KMS-11 (cell line): ENCODE measurements around the gene TSPAN18.

Source experiments
- H2AFZ ChIP-seq: fragments of 200-600 bp; sonication (generic); 2 replicates; pipeline ENCODE4 v1.6.1; 2016; ENCODE audit warnings: antibody characterized with exemption, mixed run types, low read depth
- H3K27ac ChIP-seq: fragments of 200-600 bp; sonication (generic); 2 replicates; pipeline ENCODE4 v1.6.1; 2016; ENCODE audit warnings: mild to moderate bottlenecking, mixed run types
- H3K27me3 ChIP-seq: fragments of 200-600 bp; sonication (generic); 2 replicates; pipeline ENCODE4 v1.6.1; 2017; ENCODE audit warnings: mild to moderate bottlenecking, low read depth, mixed run types, moderate library complexity; ENCODE audit not compliant: insufficient read depth
- H3K36me3 ChIP-seq: fragments of 200-600 bp; sonication (generic); 2 replicates; pipeline ENCODE4 v1.6.1; 2017; ENCODE audit warnings: mild to moderate bottlenecking, mixed run types; ENCODE audit not compliant: insufficient read depth
- H3K4me1 ChIP-seq: fragments of 200-600 bp; sonication (generic); 2 replicates; pipeline ENCODE4 v1.6.1; 2016; ENCODE audit warnings: mild to moderate bottlenecking, low read depth, mixed run types; ENCODE audit not compliant: poor library complexity, severe bottlenecking
- H3K4me2 ChIP-seq: fragments of 200-600 bp; sonication (generic); 2 replicates; pipeline ENCODE4 v1.7.0; 2016; ENCODE audit warnings: mild to moderate bottlenecking, mixed run types
- H3K4me3 ChIP-seq: fragments of 200-600 bp; sonication (generic); IDR thresholded peaks from 2 replicates; pipeline ENCODE4 v1.6.1; 2017; ENCODE audit warnings: low read depth, low read length, mixed read lengths; ENCODE audit not compliant: insufficient read depth
- H3K79me2 ChIP-seq: fragments of 200-600 bp; sonication (generic); 2 replicates; pipeline ENCODE4 v1.6.1; 2016; ENCODE audit warnings: low read depth, mixed run types; ENCODE audit not compliant: insufficient read depth
- H3K9ac ChIP-seq: fragments of 200-600 bp; sonication (generic); 2 replicates; pipeline ENCODE4 v1.6.1; 2016; ENCODE audit warnings: mild to moderate bottlenecking, mixed run types
- H4K20me1 ChIP-seq: fragments of 200-600 bp; sonication (generic); 2 replicates; pipeline ENCODE4 v1.6.1; 2016; ENCODE audit warnings: mild to moderate bottlenecking, mixed run types; ENCODE audit not compliant: insufficient read depth
- TF ChIP-seq, protein P1 (sequence below): fragments of 200-600 bp; sonication (generic); conservative IDR thresholded peaks from 2 replicates; pipeline ENCODE4 v1.6.1; 2017; ENCODE audit warnings: low read depth, mild to moderate bottlenecking, antibody characterized with exemption, low read length, moderate library complexity, mixed read lengths

The TSPAN18 gene

GRCh38 chr11:44957776-44958564 lies 231.2 kb downstream of the TSPAN18 start:
- TF ChIP-seq, protein P1, sequence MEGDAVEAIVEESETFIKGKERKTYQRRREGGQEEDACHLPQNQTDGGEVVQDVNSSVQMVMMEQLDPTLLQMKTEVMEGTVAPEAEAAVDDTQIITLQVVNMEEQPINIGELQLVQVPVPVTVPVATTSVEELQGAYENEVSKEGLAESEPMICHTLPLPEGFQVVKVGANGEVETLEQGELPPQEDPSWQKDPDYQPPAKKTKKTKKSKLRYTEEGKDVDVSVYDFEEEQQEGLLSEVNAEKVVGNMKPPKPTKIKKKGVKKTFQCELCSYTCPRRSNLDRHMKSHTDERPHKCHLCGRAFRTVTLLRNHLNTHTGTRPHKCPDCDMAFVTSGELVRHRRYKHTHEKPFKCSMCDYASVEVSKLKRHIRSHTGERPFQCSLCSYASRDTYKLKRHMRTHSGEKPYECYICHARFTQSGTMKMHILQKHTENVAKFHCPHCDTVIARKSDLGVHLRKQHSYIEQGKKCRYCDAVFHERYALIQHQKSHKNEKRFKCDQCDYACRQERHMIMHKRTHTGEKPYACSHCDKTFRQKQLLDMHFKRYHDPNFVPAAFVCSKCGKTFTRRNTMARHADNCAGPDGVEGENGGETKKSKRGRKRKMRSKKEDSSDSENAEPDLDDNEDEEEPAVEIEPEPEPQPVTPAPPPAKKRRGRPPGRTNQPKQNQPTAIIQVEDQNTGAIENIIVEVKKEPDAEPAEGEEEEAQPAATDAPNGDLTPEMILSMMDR = no peak
- H3K4me3 ChIP-seq = no peak overlapping the region
- no peaks in the 10 kb centered on the region for H4K20me1 ChIP-seq
- H3K79me2 ChIP-seq = no peaks in the 10 kb centered on the region
- no peak overlapping the region for H2AFZ ChIP-seq
- H3K9ac ChIP-seq = no peak overlapping the region
- no peak overlapping the region for H3K27ac ChIP-seq
- no peaks in the 10 kb centered on the region for H3K4me1 ChIP-seq
- H3K36me3 ChIP-seq = no peaks in the 10 kb centered on the region
- H3K4me2 ChIP-seq = no peak overlapping the region
- no peaks in the 10 kb centered on the region for H3K27me3 ChIP-seq

DNA sequence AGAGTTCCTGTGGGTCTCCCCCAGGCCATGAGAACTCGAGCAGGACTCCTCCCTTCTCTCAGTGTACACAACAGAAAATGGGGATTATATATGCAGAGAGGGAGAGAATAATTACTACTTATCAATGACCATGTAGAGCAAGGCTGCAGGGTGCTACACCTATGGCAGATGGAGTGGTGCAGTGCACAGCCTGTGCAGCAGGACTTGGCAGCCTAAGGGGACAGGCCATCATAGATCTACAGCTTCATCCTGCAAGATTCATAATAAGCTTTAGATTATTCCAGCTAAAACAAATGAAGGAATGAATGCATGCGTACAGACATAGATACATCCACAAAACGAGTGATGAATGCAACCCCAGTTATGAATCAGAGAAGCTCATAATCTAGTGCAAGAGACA lies 232.3 kb downstream of the TSPAN18 start:
- H3K4me2 ChIP-seq = no peak overlapping the region

GRCh38 chr11:44960200-44960845 lies 233.6 kb downstream of the TSPAN18 start:
- Histone ChIP-seq H3K27me3 (no peaks in the 10 kb centered on the region), H2AFZ (no peak overlapping the region), H3K4me1 (no peaks in the 10 kb centered on the region), H3K4me3 (no peak overlapping the region), H3K36me3 (no peaks in the 10 kb centered on the region), H4K20me1 (no peaks in the 10 kb centered on the region), H3K27ac (no peak overlapping the region), H3K9ac (no peak overlapping the region), H3K79me2 (no peaks in the 10 kb centered on the region), H3K4me2 (no peak overlapping the region)
- TF ChIP-seq, protein P1 = no peak

More for the DNA sequence above, 232.3 kb downstream of the TSPAN18 start:
- Histone ChIP-seq H3K4me3 (no peak overlapping the region), H3K4me1 (no peaks in the 10 kb centered on the region), H3K27ac (no peak overlapping the region), H2AFZ (no peak overlapping the region), H3K27me3 (no peaks in the 10 kb centered on the region), H3K36me3 (no peaks in the 10 kb centered on the region), H3K79me2 (no peaks in the 10 kb centered on the region), H4K20me1 (no peaks in the 10 kb centered on the region), H3K9ac (no peak overlapping the region)
- TF ChIP-seq, protein P1 = no peak

GRCh38 chr11:44962464-44962863 lies 235.7 kb downstream of the TSPAN18 start:
- TF ChIP-seq, protein P1 = no peak

More at GRCh38 chr11:44962464-44962863, 235.7 kb downstream of the TSPAN18 start:
- H3K4me1 ChIP-seq = no peaks in the 10 kb centered on the region
- no peak overlapping the region for H3K4me3 ChIP-seq
- H3K4me2 ChIP-seq = no peak overlapping the region
- no peaks in the 10 kb centered on the region for H3K27me3 ChIP-seq
- no peak overlapping the region for H2AFZ ChIP-seq
- H4K20me1 ChIP-seq = no peaks in the 10 kb centered on the region
- H3K79me2 ChIP-seq = no peaks in the 10 kb centered on the region
- H3K9ac ChIP-seq = no peak overlapping the region
- H3K36me3 ChIP-seq = no peaks in the 10 kb centered on the region
- no peak overlapping the region for H3K27ac ChIP-seq
